A673 (cell line): ENCODE data around the gene TMEM88. TPM values are rescaled to one million over a fixed set of nuclear protein-coding genes. Genes with fewer than 3 reads are reported as not detected.

Source experiments
- BruUV-seq: library from RNA; stranded (reverse); fragments of 400-500 nt; replicated peaks from 2 replicates; lab custom pipeline; 2021; lab: Mats Ljungman, UMichigan
- CTCF ChIA-PET: fragments of 300-600 bp; sonication (Branson Sonifier 250); formaldehyde crosslinking; loops from one replicate; lab custom pipeline; 2022; ENCODE audit warnings: antibody characterized with exemption; lab: Charles Lee
- POLR2A ChIA-PET: fragments of 300-600 bp; sonication (Branson Sonifier 250); formaldehyde crosslinking; loops from one replicate; lab custom pipeline; 2022; ENCODE audit warnings: antibody characterized with exemption; ENCODE audit not compliant: low non-redundant PET; lab: Charles Lee
- DNase-seq: peaks from one replicate; pipeline ENCODE4 v3.0.0-alpha.2; 2015; ENCODE audit warnings: low spot score
- H3K27ac ChIP-seq: fragments of 200-600 bp; sonication (generic); 2 replicates; pipeline ENCODE4 v1.5.1; 2016; ENCODE audit warnings: mixed run types, low read depth, mild to moderate bottlenecking, mixed read lengths, antibody characterized with exemption, low read length; ENCODE audit not compliant: poor library complexity, severe bottlenecking
- H3K27me3 ChIP-seq: fragments of 200-600 bp; sonication (generic); replicated peaks from 2 replicates; pipeline ENCODE4 v1.6.1; 2017; ENCODE audit warnings: mixed run types, low read depth, mild to moderate bottlenecking, mixed read lengths, antibody characterized with exemption, low read length; ENCODE audit not compliant: insufficient read depth, poor library complexity
- H3K36me3 ChIP-seq: fragments of 200-600 bp; sonication (generic); 2 replicates; pipeline ENCODE4 v1.6.1; 2016; ENCODE audit warnings: mixed run types, mild to moderate bottlenecking, mixed read lengths, antibody characterized with exemption, low read length; ENCODE audit not compliant: insufficient read depth, poor library complexity, severe bottlenecking
- H3K4me1 ChIP-seq: fragments of 200-600 bp; sonication (generic); 2 replicates; pipeline ENCODE4 v1.6.1; 2017; ENCODE audit warnings: mixed run types, mild to moderate bottlenecking, mixed read lengths, antibody characterized with exemption, low read length; ENCODE audit not compliant: insufficient read depth, poor library complexity, severe bottlenecking
- H3K4me3 ChIP-seq: fragments of 200-600 bp; sonication (generic); 2 replicates; pipeline ENCODE4 v1.5.1; 2016; ENCODE audit warnings: low read depth, mixed run types, mild to moderate bottlenecking, mixed read lengths, low read length; ENCODE audit not compliant: poor library complexity, severe bottlenecking
- H3K9me3 ChIP-seq: fragments of 200-600 bp; sonication (generic); 2 replicates; pipeline ENCODE4 v1.6.1; 2016; ENCODE audit warnings: mixed run types, low read depth, mild to moderate bottlenecking, mixed read lengths, antibody characterized with exemption, low read length; ENCODE audit not compliant: poor library complexity, severe bottlenecking
- CTCF ChIP-seq: fragments of 300-800, 200-600 bp; sonication (generic); conservative IDR thresholded peaks from 2 replicates; pipeline ENCODE4 v1.5.1; 2017; ENCODE audit warnings: low read depth, mild to moderate bottlenecking, antibody characterized with exemption, low read length, moderate library complexity, mixed read lengths
- EZH2 ChIP-seq: fragments of 200-600 bp; sonication (generic); IDR thresholded peaks from 2 replicates; pipeline ENCODE4 v1.6.1; 2017; ENCODE audit warnings: borderline replicate concordance, low read depth, mild to moderate bottlenecking, mixed read lengths, antibody characterized with exemption, low read length; ENCODE audit not compliant: poor library complexity, severe bottlenecking
- intact Hi-C: fragments of 100-400 bp; cut with micrococcal nuclease; formaldehyde crosslinking; loops from one replicate; pipeline ENCODE4 v1.10.0; 2022; ENCODE audit not compliant: unreplicated experiment
- total RNA-seq: library from RNA; stranded (reverse); gene quantifications from 2 replicates; pipeline ENCODE4 v1.2.3, GENCODE V29; 2021

The TMEM88 gene
- total RNA-seq, 1 experiment from 2014 or later = 1.7 TPM

GRCh38 chr17:7830616-7831015 is 24.2 kb upstream of the TMEM88 start:
- intact Hi-C loops = no loop called here
- no peak for TF ChIP-seq EZH2
- no peak for TF ChIP-seq CTCF
- peaks cover 12% of the 10 kb centered on the region for H3K4me1 ChIP-seq
- no peak overlapping the region for H3K4me3 ChIP-seq
- no peak for DNase-seq
- ChIA-PET CTCF (no interaction called here), POLR2A (no interaction called here)
- no TSS peak for BruUV-seq
- H3K9me3 ChIP-seq = no peaks in the 10 kb centered on the region
- no peaks in the 10 kb centered on the region for H3K27me3 ChIP-seq
- no peak overlapping the region for H3K27ac ChIP-seq
- H3K36me3 ChIP-seq = no peaks in the 10 kb centered on the region

GRCh38 chr17:7831233-7831632 is 23.6 kb upstream of the TMEM88 start:
- no TSS peak for BruUV-seq
- Histone ChIP-seq H3K27me3 (no peaks in the 10 kb centered on the region), H3K9me3 (no peaks in the 10 kb centered on the region), H3K4me3 (no peak overlapping the region), H3K27ac (no peak overlapping the region), H3K36me3 (no peaks in the 10 kb centered on the region), H3K4me1 (peaks cover 8% of the 10 kb centered on the region)
- ChIA-PET CTCF (no interaction called here), POLR2A (no interaction called here)
- no peak for TF ChIP-seq CTCF
- no peak for TF ChIP-seq EZH2
- no peak for DNase-seq
- intact Hi-C loops = no loop called here

- Histone ChIP-seq H3K4me3 (no peak overlapping the region), H3K27me3 (no peaks in the 10 kb centered on the region), H3K27ac (no peak overlapping the region), H3K4me1 (peaks cover 9% of the 10 kb centered on the region), H3K36me3 (no peaks in the 10 kb centered on the region), H3K9me3 (no peaks in the 10 kb centered on the region)
- intact Hi-C loops = no loop called here
- CTCF ChIA-PET = interaction anchor here (1.2 kb wide), 1 partner anchor 11 kb away, joined by 3 read pairs; no protein-coding TSS in a partner anchor
- POLR2A ChIA-PET = interaction anchor here (0.6 kb wide), 1 partner anchor 182 kb away, joined by 3 read pairs; the partner anchor contains the start of gene ATP1B2
- BruUV-seq = no TSS peak
- no peak for DNase-seq
- no peak for TF ChIP-seq CTCF
- no peak for TF ChIP-seq EZH2
Measured at GRCh38 chr17:7832431-7832830, 22.4 kb upstream of the TMEM88 start.
